HEK293T (cell line): ENCODE measurements around the gene TAGLN2.

Experiments used
- CTCF ChIA-PET: fragments of 350-600 bp; formaldehyde crosslinking; extraction: SDS; loops from one replicate; lab custom pipeline; 2021; ENCODE audit warnings: antibody characterized with exemption, inconsistent platforms; lab: Yijun Ruan, JAX
- POLR2A ChIA-PET: fragments of 350-600 bp; formaldehyde crosslinking; extraction: SDS; loops from one replicate; lab custom pipeline; 2020; ENCODE audit warnings: antibody characterized with exemption, inconsistent platforms; lab: Yijun Ruan, JAX
- DNase-seq: peaks from one replicate; pipeline ENCODE4 v3.0.0; 2012; ENCODE audit warnings: mixed read lengths; ENCODE audit errors: extremely low spot score
- ARNT ChIP-seq: fragments of 450-650 bp; IDR thresholded peaks from 2 replicates; pipeline ENCODE4 v1.6.1; 2017; ENCODE audit warnings: mild to moderate bottlenecking
- BHLHE40 ChIP-seq: fragments of 450-650 bp; IDR thresholded peaks from 2 replicates; pipeline ENCODE4 v1.6.1; 2016; ENCODE audit warnings: mild to moderate bottlenecking, moderate library complexity, borderline replicate concordance
- CTBP1 ChIP-seq: fragments of 450-650 bp; IDR thresholded peaks from 2 replicates; pipeline ENCODE4 v1.6.1; 2016; ENCODE audit warnings: borderline replicate concordance
- ELF4 ChIP-seq: fragments of 450-650 bp; IDR thresholded peaks from 2 replicates; pipeline ENCODE4 v1.6.1; 2017; ENCODE audit warnings: antibody characterized with exemption
- FOXA1 ChIP-seq: fragments of 450-650 bp; IDR thresholded peaks from 2 replicates; pipeline ENCODE4 v1.6.1; 2016; ENCODE audit warnings: mild to moderate bottlenecking
- FOXK2 ChIP-seq: fragments of 450-650 bp; IDR thresholded peaks from 2 replicates; pipeline ENCODE4 v1.6.1; 2016; ENCODE audit warnings: mild to moderate bottlenecking
- FOXM1 ChIP-seq: fragments of 450-650 bp; IDR thresholded peaks from 2 replicates; pipeline ENCODE4 v1.6.1; 2017; ENCODE audit warnings: mild to moderate bottlenecking, borderline replicate concordance
- HDGF ChIP-seq: fragments of 450-650 bp; IDR thresholded peaks from 2 replicates; pipeline ENCODE4 v1.6.1; 2017; ENCODE audit warnings: antibody characterized with exemption, borderline replicate concordance
- L3MBTL2 ChIP-seq: fragments of 450-650 bp; conservative IDR thresholded peaks from 2 replicates; pipeline ENCODE4 v1.6.1; 2016; ENCODE audit warnings: mild to moderate bottlenecking
- LEF1 ChIP-seq: fragments of 450-650 bp; IDR thresholded peaks from 2 replicates; pipeline ENCODE4 v1.6.1; 2017; ENCODE audit warnings: mild to moderate bottlenecking, borderline replicate concordance
- NFRKB ChIP-seq: fragments of 450-650 bp; IDR thresholded peaks from 2 replicates; pipeline ENCODE4 v1.6.1; 2016; ENCODE audit warnings: mild to moderate bottlenecking, moderate library complexity
- SP1 ChIP-seq: fragments of 450-650 bp; IDR thresholded peaks from 2 replicates; pipeline ENCODE4 v1.6.1; 2017
- SUZ12 ChIP-seq: fragments of 450-650 bp; IDR thresholded peaks from 2 replicates; pipeline ENCODE4 v1.6.1; 2016; ENCODE audit warnings: mild to moderate bottlenecking
- TARDBP ChIP-seq: fragments of 450-650 bp; IDR thresholded peaks from 2 replicates; pipeline ENCODE4 v1.6.1; 2016
- ZNF384 ChIP-seq: fragments of 450-650 bp; IDR thresholded peaks from 2 replicates; pipeline ENCODE4 v1.6.1; 2016
- TF ChIP-seq, protein P1 (sequence below): fragments of 450-650 bp; IDR thresholded peaks from 2 replicates; pipeline ENCODE4 v1.6.1; 2016

TAGLN2 gene

DNA sequence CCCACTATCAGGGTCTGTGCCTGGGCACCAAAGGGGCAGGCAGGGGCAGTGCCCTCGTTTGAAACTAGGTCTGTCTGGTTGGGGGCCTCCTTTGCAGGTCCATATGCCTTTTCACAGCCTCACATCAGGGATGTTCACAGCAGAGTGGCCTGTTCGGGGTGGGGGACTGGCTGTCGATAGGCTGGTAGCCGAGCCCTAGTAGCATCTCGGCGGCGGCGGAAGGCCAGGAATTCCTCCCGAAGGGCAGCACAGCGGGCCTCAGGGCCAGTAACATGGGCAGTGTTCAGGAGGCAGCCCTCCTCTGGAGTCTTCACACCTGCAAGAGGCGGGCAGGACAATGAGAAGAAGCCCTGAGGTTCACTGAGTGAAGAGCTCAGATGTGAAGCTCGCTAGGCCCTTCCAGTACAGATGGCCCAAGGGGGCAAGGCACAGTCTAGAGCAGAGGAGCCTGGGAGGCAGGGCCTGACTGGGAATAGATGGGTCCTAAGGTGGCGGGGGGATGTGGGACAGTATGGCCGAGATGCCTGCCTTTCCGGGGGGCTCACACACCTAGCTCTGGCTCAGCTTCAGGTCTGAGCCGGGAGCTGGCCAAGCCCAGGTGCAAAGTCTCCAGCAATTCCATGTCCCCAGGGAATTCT is 2.0 kb upstream of the TAGLN2 start:
- DNase-seq, result no peak
- CTCF ChIA-PET, result interaction anchor here (1.7 kb wide), 1 partner anchor 81 kb away, joined by 7 read pairs; no protein-coding TSS in a partner anchor
- POLR2A ChIA-PET, result no interaction called here
- no peak for TF ChIP-seq LEF1
- TF ChIP-seq FOXK2, result no peak
- TF ChIP-seq TARDBP, result no peak
- no peak for TF ChIP-seq ARNT
- TF ChIP-seq SUZ12, result no peak
- no peak for TF ChIP-seq BHLHE40
- TF ChIP-seq, protein P1, sequence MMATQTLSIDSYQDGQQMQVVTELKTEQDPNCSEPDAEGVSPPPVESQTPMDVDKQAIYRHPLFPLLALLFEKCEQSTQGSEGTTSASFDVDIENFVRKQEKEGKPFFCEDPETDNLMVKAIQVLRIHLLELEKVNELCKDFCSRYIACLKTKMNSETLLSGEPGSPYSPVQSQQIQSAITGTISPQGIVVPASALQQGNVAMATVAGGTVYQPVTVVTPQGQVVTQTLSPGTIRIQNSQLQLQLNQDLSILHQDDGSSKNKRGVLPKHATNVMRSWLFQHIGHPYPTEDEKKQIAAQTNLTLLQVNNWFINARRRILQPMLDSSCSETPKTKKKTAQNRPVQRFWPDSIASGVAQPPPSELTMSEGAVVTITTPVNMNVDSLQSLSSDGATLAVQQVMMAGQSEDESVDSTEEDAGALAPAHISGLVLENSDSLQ, result no peak
- TF ChIP-seq CTBP1, result no peak
- no peak for TF ChIP-seq FOXM1
- TF ChIP-seq ELF4, result no peak
- no peak for TF ChIP-seq L3MBTL2

DNA sequence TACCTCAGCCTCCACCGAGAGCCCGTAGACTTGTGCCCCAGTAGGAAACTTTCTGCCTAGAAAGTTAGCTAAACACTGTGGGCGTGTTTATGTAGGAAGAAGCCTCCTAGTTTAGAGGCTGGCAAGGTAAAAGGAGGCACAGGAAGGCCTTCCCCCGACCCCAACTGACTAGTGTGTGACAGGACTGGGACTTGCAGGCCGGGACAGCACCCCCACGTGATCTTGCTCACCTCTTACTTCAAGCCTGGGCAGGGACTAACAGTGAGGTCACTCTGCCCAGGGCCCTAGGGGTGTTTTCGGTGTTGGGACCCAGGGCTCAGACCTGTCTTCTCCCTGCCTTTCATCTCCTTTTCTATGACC is 392 bp upstream of the TAGLN2 start:
- CTCF ChIA-PET, result no interaction called here
- POLR2A ChIA-PET, result interaction anchor here (0.6 to 3.7 kb wide), 11 partner anchors 8 to 127 kb away, joined by 3 to 24 read pairs (median 6); partner anchors contain the start of gene IGSF9

DNA sequence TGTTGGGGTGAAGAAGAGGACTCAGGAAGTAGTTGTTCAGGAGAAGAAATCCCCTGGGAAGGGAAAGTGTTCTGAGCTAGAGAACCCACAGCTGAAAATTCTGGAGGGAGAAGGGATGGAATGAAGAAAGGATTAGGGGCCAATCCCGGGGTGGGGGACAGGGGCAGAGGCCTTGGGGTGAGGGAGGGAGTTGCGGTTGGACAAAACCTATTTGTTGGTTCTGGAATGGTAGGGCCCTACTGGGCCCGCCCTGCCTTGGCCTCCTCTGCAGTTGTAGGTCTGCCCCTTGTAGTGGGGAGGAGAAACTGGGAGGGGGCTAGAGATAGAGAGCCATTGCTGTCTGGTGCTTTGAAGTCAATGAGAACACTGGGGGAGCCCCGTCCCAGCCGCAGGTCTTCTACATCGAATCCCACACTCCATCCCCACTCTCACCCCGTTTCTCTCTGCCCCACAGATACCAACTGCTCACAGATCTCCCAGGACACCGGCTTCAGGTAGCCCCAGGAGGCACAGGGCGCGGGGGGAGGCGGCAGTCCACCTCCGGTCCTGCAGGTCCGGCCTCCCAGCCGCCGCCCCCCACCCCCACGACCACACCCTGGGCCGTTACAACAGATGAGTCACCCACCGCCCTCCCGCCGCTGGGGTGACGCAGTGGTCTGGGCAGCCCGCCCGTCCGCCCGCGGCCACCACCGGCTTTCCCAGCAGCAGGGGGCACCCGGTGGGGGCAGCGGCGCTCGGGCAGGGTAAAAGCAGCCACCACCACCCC is 1.1 kb downstream of the TAGLN2 start:
- TF ChIP-seq ARNT (no peak), HDGF (no peak), BHLHE40 (no peak), TARDBP (no peak), LEF1 (no peak), ZNF384 (no peak), FOXA1 (no peak), L3MBTL2 (no peak), SUZ12 (no peak), SP1 (no peak), CTBP1 (peak; percentile 64; the same call in 1 of the 2 replicates), FOXK2 (no peak), NFRKB (no peak), FOXM1 (peak; percentile 34; the same call in 1 of the 2 replicates), ELF4 (no peak)
- ChIA-PET POLR2A (interaction anchor here (1.4 to 3.7 kb wide), 9 partner anchors 8 to 83 kb away, joined by 5 to 24 read pairs (median 7); partner anchors contain the start of gene IGSF9), CTCF (interaction anchor here (0.9 kb wide), 1 partner anchor 84 kb away, joined by 4 read pairs; no protein-coding TSS in a partner anchor)
- DNase-seq, result peak; percentile 79

More for the DNA sequence above, 392 bp upstream of the TAGLN2 start:
- no peak for TF ChIP-seq FOXK2
- TF ChIP-seq SUZ12, result no peak
- TF ChIP-seq CTBP1, result no peak
- TF ChIP-seq SP1, result no peak
- TF ChIP-seq FOXM1, result no peak
- TF ChIP-seq FOXA1, result no peak
- no peak for TF ChIP-seq HDGF
- TF ChIP-seq BHLHE40, result no peak
- no peak for TF ChIP-seq TARDBP
- no peak for DNase-seq

DNA sequence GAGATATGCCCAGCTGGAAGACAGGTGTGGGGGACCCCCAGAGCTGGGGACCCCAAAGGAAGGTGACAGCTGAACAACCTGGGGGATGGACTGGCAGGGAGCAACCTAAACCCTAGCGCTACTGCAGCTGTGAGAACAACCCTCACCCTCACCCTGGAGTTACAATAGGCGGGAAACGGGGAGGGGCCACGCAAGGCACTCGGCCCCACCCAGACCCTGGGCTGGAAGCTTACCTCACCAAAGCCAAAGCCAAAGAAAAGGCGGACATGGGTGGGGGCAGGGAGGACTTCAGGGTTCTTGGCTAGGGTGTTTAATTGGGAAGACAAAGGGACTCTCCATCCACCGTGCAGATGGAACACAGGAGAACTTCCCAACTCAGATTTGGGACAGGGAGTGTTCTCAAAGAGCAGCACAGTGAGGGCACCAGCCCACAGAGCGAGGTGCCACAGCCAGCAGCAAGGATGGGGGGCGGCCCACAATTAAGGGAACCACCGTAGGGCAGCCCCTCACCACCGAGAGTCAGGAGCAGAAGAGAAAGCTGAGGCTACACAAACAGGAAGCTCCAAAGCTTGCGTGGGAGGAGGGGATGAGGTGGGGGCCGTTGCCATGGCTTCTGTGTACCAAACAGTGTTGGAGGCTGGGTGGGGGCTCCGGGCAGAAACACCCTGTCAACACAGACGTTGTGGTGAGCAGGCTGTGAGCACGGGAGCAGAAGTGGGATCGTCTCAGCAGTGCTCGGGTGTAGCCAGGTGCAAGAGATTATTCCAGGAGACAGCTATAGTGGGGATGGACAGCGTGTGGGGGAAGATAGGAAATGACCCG is 1.9 kb downstream of the TAGLN2 start:
- POLR2A ChIA-PET, result interaction anchor here (1.7 to 3.7 kb wide), 6 partner anchors 7 to 45 kb away, joined by 5 to 24 read pairs (median 8); partner anchors contain the start of gene IGSF9
- DNase-seq, result peak; percentile 54
- TF ChIP-seq, protein P1, result no peak
- TF ChIP-seq FOXK2 (no peak), LEF1 (no peak), ARNT (no peak), HDGF (no peak), SP1 (no peak)
- CTCF ChIA-PET, result interaction anchor here (0.6 kb wide), 1 partner anchor 245 kb away, joined by 9 read pairs; no protein-coding TSS in a partner anchor

DNA sequence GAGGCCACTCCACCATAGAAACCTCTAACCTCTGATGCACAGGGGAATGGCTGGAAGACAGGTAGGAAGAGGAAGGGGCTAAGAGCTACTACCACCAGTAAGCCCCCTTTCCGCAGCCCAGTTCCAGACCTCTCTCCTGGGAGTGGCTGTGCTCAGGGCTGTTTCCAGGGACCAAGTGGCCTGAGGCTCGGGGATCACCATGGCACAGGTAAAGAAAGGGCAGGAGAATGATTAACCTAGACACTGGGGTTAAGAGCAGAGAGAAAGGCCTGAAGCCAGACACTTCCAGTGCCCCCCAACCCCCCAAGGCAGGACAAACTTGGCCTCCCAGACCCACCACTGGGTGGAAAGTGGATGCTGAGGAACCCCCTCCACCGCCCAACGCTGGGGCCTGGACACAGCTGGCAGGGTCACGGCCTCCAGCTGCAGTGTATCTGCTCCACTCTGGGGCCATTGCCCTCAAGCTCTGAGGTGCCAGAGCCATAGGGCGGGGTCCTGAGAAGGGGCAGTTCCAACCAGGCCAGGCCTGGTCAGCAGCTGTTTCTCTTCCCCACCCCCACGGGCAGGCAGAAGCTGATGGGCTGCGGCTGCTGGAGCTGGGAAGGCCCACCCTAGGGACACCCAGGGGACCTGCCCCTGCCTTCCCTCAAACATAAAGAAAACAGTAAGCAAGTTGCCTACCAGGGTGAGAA is 2.6 kb downstream of the TAGLN2 start:
- no peak for TF ChIP-seq FOXK2
- TF ChIP-seq SUZ12, result no peak
- no peak for TF ChIP-seq ARNT
- no peak for TF ChIP-seq L3MBTL2
- TF ChIP-seq SP1, result no peak
- TF ChIP-seq, protein P1, result no peak
- TF ChIP-seq ZNF384, result no peak
- TF ChIP-seq NFRKB, result no peak
- no peak for TF ChIP-seq FOXA1
- no peak for TF ChIP-seq FOXM1
- no peak for DNase-seq
- CTCF ChIA-PET, result interaction anchor here (0.6 kb wide), 1 partner anchor 246 kb away, joined by 9 read pairs; no protein-coding TSS in a partner anchor
- POLR2A ChIA-PET, result interaction anchor here (3.7 kb wide), 1 partner anchor 7 kb away, joined by 24 read pairs; no protein-coding TSS in a partner anchor
